ENCODE measurements around the gene SMYD1. TPM values are rescaled to one million over a fixed set of nuclear protein-coding genes. Genes with fewer than 3 reads are reported as not detected.
A peak's percentile ranks its signal among the peaks of the same experiment; 100 is the strongest.
"Not testable (repeated sequence)": the region's sequence is repeated elsewhere in the genome, so short reads cannot be mapped to it uniquely, and the experiment has no call there.

SMYD1 gene
- total RNA-seq (not detected), polyA plus RNA-seq (not detected)

GRCh38 chr2:88067598-88067997 is at the start of gene SMYD1:
Gene SMYD1, plus strand, starts transcription at chr2:88067825. Its CDS starts 40 bp downstream, at chr2:88067865.
- Mint-ChIP-seq H3K4me1 (peaks cover 0 to 1% (median 0%) of the 10 kb centered on the region in 4 donors), H3K4me3 (no peak within 1 kb of the TSS), H3K27ac (no peak within 1 kb of the TSS), H3K36me3 (no peaks in the 10 kb centered on the region), H3K27me3 (peaks cover 14% of the 10 kb centered on the region), H3K9me3 (no peaks in the 10 kb centered on the region)
- Histone ChIP-seq H3K27me3 (ENCODE audit: control insufficient read depth, insufficient read depth, low read length) (no peaks in the 10 kb centered on the region), H3K9me3 (ENCODE audit: control insufficient read depth in 2 of 2, low read length in 2 of 2) (no peaks in the 10 kb centered on the region), H3K27ac (ENCODE audit: insufficient read depth, low read length, poor library complexity, severe bottlenecking) (no peak within 1 kb of the TSS), H3K36me3 (ENCODE audit: control insufficient read depth, insufficient read depth, low read length) (no peaks in the 10 kb centered on the region), H3K4me3 (ENCODE audit: low read depth, low read length) (no peak within 1 kb of the TSS), H3K4me1 (ENCODE audit: control insufficient read depth, insufficient read depth, low read length, poor library complexity, severe bottlenecking) (no peaks in the 10 kb centered on the region)
- ATAC-seq (ENCODE audit: low read depth in 2 of 2) (no peak), DNase-seq (no peak)

DNA sequence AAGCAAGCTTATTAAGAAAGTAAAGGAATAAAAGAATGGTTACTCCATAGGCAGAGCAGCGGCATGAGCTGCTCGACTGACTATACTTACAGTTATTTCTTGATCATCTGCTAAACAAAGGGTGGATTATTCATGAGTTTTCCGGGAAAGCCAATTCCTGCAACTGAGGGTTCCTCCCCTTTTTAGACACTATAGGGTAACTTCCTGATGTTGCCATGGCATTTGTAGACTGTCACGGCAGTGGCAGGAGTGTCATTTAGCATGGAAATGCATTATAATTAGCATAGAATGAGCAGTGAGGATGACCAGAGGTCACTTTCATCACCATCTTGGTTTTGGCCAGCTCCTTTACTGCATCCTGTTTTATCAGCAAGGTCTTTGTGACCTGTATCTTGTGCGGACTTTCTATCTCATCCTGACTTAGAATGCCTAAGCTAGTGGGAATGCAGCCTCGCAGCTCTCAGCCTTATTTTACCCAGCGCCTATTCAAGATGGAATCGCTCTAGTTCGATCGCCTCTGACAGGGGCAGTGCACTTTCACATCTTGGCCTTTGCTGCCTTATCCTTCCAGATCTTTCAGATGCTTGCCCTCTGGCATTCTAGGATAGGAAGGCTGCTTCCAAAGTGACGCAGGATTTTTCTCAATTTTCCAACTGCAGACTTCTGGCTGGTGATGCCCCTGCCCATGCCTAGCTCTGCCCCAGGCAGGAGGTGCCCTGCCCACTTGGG is 49.4 kb upstream of the SMYD1 start:
- peak in 1 of 3 donors; percentile 20 for DNase-seq
- H3K4me1 Mint-ChIP-seq, result peaks cover 4 to 34% (median 20%) of the 10 kb centered on the region in 4 donors
- H3K27ac ChIP-seq (ENCODE audit: insufficient read depth, low read length, poor library complexity, severe bottlenecking); H3K9me3 ChIP-seq (ENCODE audit: control insufficient read depth in 2 of 2, low read length in 2 of 2); H3K9me3 Mint-ChIP-seq; ATAC-seq (ENCODE audit: low read depth in 2 of 2); H3K36me3 ChIP-seq (ENCODE audit: control insufficient read depth, insufficient read depth, low read length); H3K27me3 ChIP-seq (ENCODE audit: control insufficient read depth, insufficient read depth, low read length); H3K27me3 Mint-ChIP-seq; H3K36me3 Mint-ChIP-seq; H3K4me3 ChIP-seq (ENCODE audit: low read depth, low read length); H3K27ac Mint-ChIP-seq: not testable (repeated sequence)
- H3K4me3 Mint-ChIP-seq, result peak overlapping the region; percentile 88 to 99 (median 98)
- H3K4me1 ChIP-seq (ENCODE audit: control insufficient read depth, insufficient read depth, low read length, poor library complexity, severe bottlenecking), result peaks cover 12% of the 10 kb centered on the region

GRCh38 chr2:88018909-88019308 is 48.7 kb upstream of the SMYD1 start:
- Histone ChIP-seq H3K4me1 (ENCODE audit: control insufficient read depth, insufficient read depth, low read length, poor library complexity, severe bottlenecking) (peaks cover 12% of the 10 kb centered on the region), H3K27ac (ENCODE audit: insufficient read depth, low read length, poor library complexity, severe bottlenecking) (no peak overlapping the region), H3K9me3 (ENCODE audit: control insufficient read depth in 2 of 2, low read length in 2 of 2) (no peaks in the 10 kb centered on the region), H3K36me3 (ENCODE audit: control insufficient read depth, insufficient read depth, low read length) (no peaks in the 10 kb centered on the region), H3K4me3 (ENCODE audit: low read depth, low read length) (no peak overlapping the region), H3K27me3 (ENCODE audit: control insufficient read depth, insufficient read depth, low read length) (no peaks in the 10 kb centered on the region)
- H3K27ac Mint-ChIP-seq, result no peak overlapping the region
- no peak overlapping the region for H3K4me3 Mint-ChIP-seq
- H3K9me3 Mint-ChIP-seq, result no peaks in the 10 kb centered on the region
- H3K36me3 Mint-ChIP-seq, result no peaks in the 10 kb centered on the region
- H3K4me1 Mint-ChIP-seq, result peaks cover 4 to 34% (median 20%) of the 10 kb centered on the region in 4 donors
- no peaks in the 10 kb centered on the region for H3K27me3 Mint-ChIP-seq
- DNase-seq (no peak), ATAC-seq (ENCODE audit: low read depth in 2 of 2) (no peak)

DNA sequence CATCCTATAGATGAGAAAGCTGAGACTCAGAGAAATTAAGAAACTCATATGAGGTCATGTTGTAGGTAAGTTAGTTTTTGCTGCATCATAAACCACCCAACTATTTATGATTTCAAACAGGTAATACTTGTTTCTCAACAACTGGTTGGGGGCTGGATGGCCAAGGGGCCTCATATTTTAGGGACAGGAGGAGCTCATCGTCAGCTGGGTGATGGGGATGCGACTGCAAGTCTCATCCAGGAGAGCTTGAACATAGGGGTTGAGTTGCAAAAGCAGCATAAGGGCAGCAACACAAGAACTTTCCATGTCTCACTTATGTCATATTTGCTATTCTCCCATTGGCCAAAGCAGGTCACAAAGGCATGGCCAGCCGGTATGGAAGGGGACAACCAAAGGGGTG is 47.6 kb upstream of the SMYD1 start:
- Histone ChIP-seq H3K4me1 (ENCODE audit: control insufficient read depth, insufficient read depth, low read length, poor library complexity, severe bottlenecking) (peaks cover 12% of the 10 kb centered on the region), H3K9me3 (ENCODE audit: control insufficient read depth in 2 of 2, low read length in 2 of 2) (no peaks in the 10 kb centered on the region), H3K27me3 (ENCODE audit: control insufficient read depth, insufficient read depth, low read length) (no peaks in the 10 kb centered on the region), H3K4me3 (ENCODE audit: low read depth, low read length) (no peak overlapping the region), H3K36me3 (ENCODE audit: control insufficient read depth, insufficient read depth, low read length) (no peaks in the 10 kb centered on the region), H3K27ac (ENCODE audit: insufficient read depth, low read length, poor library complexity, severe bottlenecking) (no peak overlapping the region)
- DNase-seq (no peak), ATAC-seq (ENCODE audit: low read depth in 2 of 2) (no peak)
- no peak overlapping the region for H3K27ac Mint-ChIP-seq
- no peaks in the 10 kb centered on the region for H3K9me3 Mint-ChIP-seq
- H3K4me1 Mint-ChIP-seq, result peaks cover 4 to 27% (median 17%) of the 10 kb centered on the region in 4 donors
- H3K4me3 Mint-ChIP-seq, result no peak overlapping the region
- no peaks in the 10 kb centered on the region for H3K27me3 Mint-ChIP-seq
- no peaks in the 10 kb centered on the region for H3K36me3 Mint-ChIP-seq

GRCh38 chr2:88022669-88022921 is 45.0 kb upstream of the SMYD1 start:
- ATAC-seq (ENCODE audit: low read depth in 2 of 2), result no peak
- Mint-ChIP-seq H3K4me1 (peaks cover 0 to 10% (median 5%) of the 10 kb centered on the region in 4 donors), H3K27me3 (no peaks in the 10 kb centered on the region), H3K4me3 (no peak overlapping the region), H3K27ac (no peak overlapping the region), H3K9me3 (no peaks in the 10 kb centered on the region), H3K36me3 (peaks cover 13% of the 10 kb centered on the region)
- Histone ChIP-seq H3K4me1 (ENCODE audit: control insufficient read depth, insufficient read depth, low read length, poor library complexity, severe bottlenecking) (peaks cover under 1% of the 10 kb centered on the region), H3K27ac (ENCODE audit: insufficient read depth, low read length, poor library complexity, severe bottlenecking) (no peak overlapping the region), H3K4me3 (ENCODE audit: low read depth, low read length) (no peak overlapping the region), H3K36me3 (ENCODE audit: control insufficient read depth, insufficient read depth, low read length) (peaks cover 3% of the 10 kb centered on the region), H3K27me3 (ENCODE audit: control insufficient read depth, insufficient read depth, low read length) (no peaks in the 10 kb centered on the region), H3K9me3 (ENCODE audit: control insufficient read depth in 2 of 2, low read length in 2 of 2) (no peaks in the 10 kb centered on the region)
- no peak for DNase-seq

DNA sequence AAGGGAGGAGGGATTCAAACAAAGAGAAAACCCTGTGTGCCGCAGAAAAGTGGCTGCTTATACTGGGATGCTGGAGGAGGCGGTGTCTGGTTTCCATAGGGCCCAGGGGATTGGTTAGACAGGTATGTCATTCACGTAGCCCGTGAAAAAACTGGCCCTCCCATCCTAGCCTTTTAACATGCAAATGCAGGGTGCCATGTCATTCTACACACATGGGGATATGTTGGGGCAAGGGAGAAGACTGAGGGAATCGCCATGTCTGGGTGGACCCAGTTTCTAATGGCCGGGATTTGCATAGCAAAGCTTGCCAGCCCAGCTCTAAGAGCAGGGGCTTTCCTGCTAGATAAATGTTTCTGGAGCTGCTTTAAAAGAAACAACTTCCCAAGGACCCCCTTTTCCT is 43.1 kb upstream of the SMYD1 start:
- H3K27me3 ChIP-seq (ENCODE audit: control insufficient read depth, insufficient read depth, low read length), result no peaks in the 10 kb centered on the region
- Mint-ChIP-seq H3K9me3 (no peaks in the 10 kb centered on the region), H3K36me3 (peaks cover 21% of the 10 kb centered on the region), H3K4me1 (peaks cover 7 to 15% (median 11%) of the 10 kb centered on the region in 4 donors), H3K4me3 (no peak overlapping the region), H3K27me3 (no peaks in the 10 kb centered on the region), H3K27ac (peak overlapping the region in 1 of 3 donors; percentile 27)
- no peak overlapping the region for H3K27ac ChIP-seq (ENCODE audit: insufficient read depth, low read length, poor library complexity, severe bottlenecking)
- H3K4me1 ChIP-seq (ENCODE audit: control insufficient read depth, insufficient read depth, low read length, poor library complexity, severe bottlenecking), result no peaks in the 10 kb centered on the region
- peaks cover 21% of the 10 kb centered on the region for H3K36me3 ChIP-seq (ENCODE audit: control insufficient read depth, insufficient read depth, low read length)
- H3K4me3 ChIP-seq (ENCODE audit: low read depth, low read length), result no peak overlapping the region
- ATAC-seq (ENCODE audit: low read depth in 2 of 2), result no peak
- H3K9me3 ChIP-seq (ENCODE audit: control insufficient read depth in 2 of 2, low read length in 2 of 2), result no peaks in the 10 kb centered on the region
- DNase-seq, result no peak

DNA sequence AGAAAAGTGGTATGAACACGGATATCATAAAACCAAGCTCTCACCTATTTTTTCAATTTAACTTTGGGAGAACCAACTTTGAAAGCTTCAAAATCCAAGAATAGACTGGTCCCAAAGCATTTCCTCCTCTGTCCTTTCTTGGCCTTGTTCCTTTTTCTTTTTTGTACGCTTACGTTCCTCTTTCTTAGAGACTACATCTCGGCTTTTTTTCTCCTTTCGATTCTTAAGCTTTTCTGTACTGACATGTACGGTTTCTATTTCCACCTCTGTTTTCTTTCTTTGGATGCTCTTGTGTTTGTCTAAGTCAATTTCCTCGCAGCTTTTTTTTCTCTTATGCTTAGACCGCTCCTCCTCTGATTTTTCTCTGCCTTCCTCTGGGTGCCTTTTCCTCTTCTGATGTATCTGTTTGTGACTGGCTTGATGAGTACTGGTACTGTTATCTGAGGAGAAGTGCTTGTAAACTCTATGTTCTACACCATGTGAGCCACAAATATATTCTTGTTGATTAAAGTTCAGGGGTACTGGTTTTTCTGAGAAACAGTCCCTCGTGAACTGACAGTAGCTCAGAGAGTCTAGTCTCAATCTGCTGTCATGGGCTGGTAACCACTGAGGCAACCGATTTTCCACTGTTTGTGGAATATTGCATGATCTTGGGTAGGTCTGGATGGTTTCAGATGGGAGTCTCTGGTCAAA is 39.8 kb upstream of the SMYD1 start:
- Histone ChIP-seq H3K27me3 (ENCODE audit: control insufficient read depth, insufficient read depth, low read length) (no peaks in the 10 kb centered on the region), H3K9me3 (ENCODE audit: control insufficient read depth in 2 of 2, low read length in 2 of 2) (no peaks in the 10 kb centered on the region), H3K27ac (ENCODE audit: insufficient read depth, low read length, poor library complexity, severe bottlenecking) (no peak overlapping the region), H3K4me1 (ENCODE audit: control insufficient read depth, insufficient read depth, low read length, poor library complexity, severe bottlenecking) (no peaks in the 10 kb centered on the region), H3K4me3 (ENCODE audit: low read depth, low read length) (no peak overlapping the region), H3K36me3 (ENCODE audit: control insufficient read depth, insufficient read depth, low read length) (peaks cover 40% of the 10 kb centered on the region)
- no peaks in the 10 kb centered on the region for H3K27me3 Mint-ChIP-seq
- peaks cover 26% of the 10 kb centered on the region for H3K36me3 Mint-ChIP-seq
- H3K4me1 Mint-ChIP-seq, result peaks cover 7 to 19% (median 11%) of the 10 kb centered on the region in 4 donors
- no peaks in the 10 kb centered on the region for H3K9me3 Mint-ChIP-seq
- peak overlapping the region in 3 of 4 donors; percentile 46 to 77 (median 70) for H3K4me3 Mint-ChIP-seq
- peak in 1 of 3 donors; percentile 51 for DNase-seq
- ATAC-seq (ENCODE audit: low read depth in 2 of 2), result peak; percentile 61 to 67
- H3K27ac Mint-ChIP-seq, result peak overlapping the region; percentile 14 to 98 (median 65)

- Mint-ChIP-seq H3K36me3 (peaks cover 33% of the 10 kb centered on the region), H3K9me3 (no peaks in the 10 kb centered on the region), H3K4me3 (no peak overlapping the region), H3K4me1 (peaks cover 11 to 19% (median 15%) of the 10 kb centered on the region in 4 donors), H3K27me3 (no peaks in the 10 kb centered on the region), H3K27ac (peak overlapping the region in 2 of 3 donors; percentile 10 to 38)
- Histone ChIP-seq H3K4me3 (ENCODE audit: low read depth, low read length) (no peak overlapping the region), H3K4me1 (ENCODE audit: control insufficient read depth, insufficient read depth, low read length, poor library complexity, severe bottlenecking) (no peaks in the 10 kb centered on the region), H3K27ac (ENCODE audit: insufficient read depth, low read length, poor library complexity, severe bottlenecking) (no peak overlapping the region), H3K27me3 (ENCODE audit: control insufficient read depth, insufficient read depth, low read length) (no peaks in the 10 kb centered on the region), H3K9me3 (ENCODE audit: control insufficient read depth in 2 of 2, low read length in 2 of 2) (no peaks in the 10 kb centered on the region), H3K36me3 (ENCODE audit: control insufficient read depth, insufficient read depth, low read length) (peaks cover 49% of the 10 kb centered on the region)
- ATAC-seq (ENCODE audit: low read depth in 2 of 2), result no peak
- no peak for DNase-seq
These were observed 38.7 kb upstream of the SMYD1 start for GRCh38 chr2:88028931-88029330.
